Midbrain (tissue), 1 donor: ENCODE results near the gene WNT16.
"Not testable (repeated sequence)": the region's sequence is repeated elsewhere in the genome, so short reads cannot be mapped to it uniquely, and the experiment has no call there.

ENCODE experiments used
- DNase-seq: peaks from one replicate; lab custom pipeline; 2025; lab: John Stamatoyannopoulos, UW

Gene WNT16

GRCh38 chr7:121328508-121329190 lies at the start of gene WNT16:
TSS of gene WNT16 (plus strand) at chr7:121329000. CDS start at chr7:121329293, 293 bp downstream.
- no peak for DNase-seq

GRCh38 chr7:121279060-121279620 lies 49.7 kb upstream of the WNT16 start:
- DNase-seq = no peak

- DNase-seq = no peak
Observed at GRCh38 chr7:121279822-121280221, 49.0 kb upstream of the WNT16 start.

GRCh38 chr7:121280656-121281055 lies 48.1 kb upstream of the WNT16 start:
- DNase-seq = no peak

- DNase-seq = no peak
Observed at GRCh38 chr7:121282129-121282528, 46.7 kb upstream of the WNT16 start.

GRCh38 chr7:121285066-121285667 lies 43.6 kb upstream of the WNT16 start:
- DNase-seq = no peak

- no peak for DNase-seq
Observed at GRCh38 chr7:121286186-121286585, 42.6 kb upstream of the WNT16 start.

GRCh38 chr7:121286742-121287734 lies 41.8 kb upstream of the WNT16 start:
- no peak for DNase-seq

GRCh38 chr7:121288894-121289293 lies 39.9 kb upstream of the WNT16 start:
- no peak for DNase-seq

- not testable (repeated sequence) for DNase-seq
Observed at GRCh38 chr7:121289930-121290329, 38.9 kb upstream of the WNT16 start.

- DNase-seq = no peak
Observed at GRCh38 chr7:121294448-121294992, 34.3 kb upstream of the WNT16 start.

GRCh38 chr7:121297843-121298242 lies 31.0 kb upstream of the WNT16 start:
- DNase-seq = no peak

GRCh38 chr7:121298831-121299239 lies 30.0 kb upstream of the WNT16 start:
- DNase-seq = no peak

- DNase-seq = no peak
Observed at GRCh38 chr7:121300685-121301420, 27.9 kb upstream of the WNT16 start.

GRCh38 chr7:121301446-121302213 lies 27.2 kb upstream of the WNT16 start:
- DNase-seq = no peak

GRCh38 chr7:121302214-121302745 lies 26.5 kb upstream of the WNT16 start:
- no peak for DNase-seq

GRCh38 chr7:121303422-121304101 lies 25.2 kb upstream of the WNT16 start:
- no peak for DNase-seq

GRCh38 chr7:121304102-121304658 lies 24.6 kb upstream of the WNT16 start:
- no peak for DNase-seq

GRCh38 chr7:121305109-121305508 lies 23.7 kb upstream of the WNT16 start:
- DNase-seq = no peak
